AG20443 (cell line): ENCODE data around the gene FETUB.
A peak's percentile ranks its signal among the peaks of the same experiment; 100 is the strongest.

Source experiments
- DNase-seq: peaks from one replicate; pipeline ENCODE4 v3.0.0; 2012; ENCODE audit warnings: low spot score, mixed read lengths

FETUB gene

DNA sequence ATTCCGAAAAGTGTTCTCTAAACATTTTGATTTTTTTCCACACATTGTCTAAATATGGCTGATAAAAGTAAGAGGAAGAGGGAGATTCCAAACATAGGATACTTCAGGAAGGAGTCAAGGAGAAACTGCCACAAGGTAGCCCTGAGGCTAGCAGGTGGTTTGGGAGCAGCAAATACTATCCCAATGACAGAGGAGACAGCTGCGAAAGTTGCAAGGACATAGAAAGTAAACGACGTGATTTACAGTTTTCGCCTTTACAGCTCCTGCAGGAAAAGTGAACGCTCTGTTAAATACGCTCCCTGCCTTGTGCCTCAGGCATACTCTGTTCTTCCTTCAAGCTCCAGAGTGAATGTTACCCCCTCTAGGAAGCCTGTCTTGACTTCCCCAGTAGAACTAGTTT is 3.7 kb upstream of the FETUB start:
- DNase-seq, result no peak

DNA sequence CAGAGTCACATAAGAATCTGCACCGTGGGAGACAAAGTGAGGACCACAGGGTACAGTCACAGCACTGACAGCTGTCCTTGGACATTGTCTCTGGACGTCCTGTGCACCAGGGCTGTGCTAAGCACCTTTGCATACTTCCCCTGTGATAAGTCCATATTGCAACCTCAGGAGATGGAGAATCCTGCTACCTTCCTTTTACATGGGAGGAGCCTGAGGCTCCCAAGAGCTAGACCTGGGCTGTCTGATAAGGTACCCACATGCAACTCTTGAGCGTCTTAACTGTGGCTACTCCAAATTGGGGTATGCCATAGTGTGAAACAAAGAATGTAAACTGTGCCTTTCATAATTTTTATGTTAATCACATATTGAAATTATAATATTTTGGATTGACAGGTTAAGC is 2.5 kb upstream of the FETUB start:
- DNase-seq, result no peak

DNA sequence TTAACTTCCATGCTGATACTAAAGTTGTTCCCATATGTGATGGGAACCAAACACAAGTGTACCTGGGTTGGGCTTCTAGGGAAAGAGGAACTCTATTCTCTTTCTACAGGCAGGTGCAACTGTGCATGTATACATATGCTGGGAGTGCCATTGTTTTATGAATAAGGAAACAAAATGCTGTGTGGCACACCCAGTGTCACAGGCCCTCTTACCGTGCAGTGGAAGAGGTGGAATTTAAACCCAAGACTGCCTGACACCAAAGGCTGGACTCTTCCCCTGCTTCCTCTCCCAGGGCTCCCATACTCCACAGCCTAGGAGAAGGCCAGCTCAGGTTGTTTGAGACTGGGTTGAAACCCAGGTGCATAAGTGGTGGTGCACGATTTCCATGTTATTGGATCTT is 1.9 kb upstream of the FETUB start:
- no peak for DNase-seq

DNA sequence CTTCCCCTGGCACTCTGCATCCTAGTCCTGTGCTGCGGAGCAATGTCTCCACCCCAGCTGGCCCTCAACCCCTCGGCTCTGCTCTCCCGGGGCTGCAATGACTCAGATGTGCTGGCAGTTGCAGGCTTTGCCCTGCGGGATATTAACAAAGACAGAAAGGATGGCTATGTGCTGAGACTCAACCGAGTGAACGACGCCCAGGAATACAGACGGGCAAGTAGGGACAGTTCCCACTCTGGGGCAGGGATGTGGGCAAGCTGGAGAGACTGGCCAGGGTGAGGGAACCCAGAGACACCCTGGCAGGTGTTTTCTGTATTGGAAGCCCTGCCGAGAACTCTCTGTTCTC is 247 bp downstream of the FETUB start:
- DNase-seq, result peak; percentile 50

DNA sequence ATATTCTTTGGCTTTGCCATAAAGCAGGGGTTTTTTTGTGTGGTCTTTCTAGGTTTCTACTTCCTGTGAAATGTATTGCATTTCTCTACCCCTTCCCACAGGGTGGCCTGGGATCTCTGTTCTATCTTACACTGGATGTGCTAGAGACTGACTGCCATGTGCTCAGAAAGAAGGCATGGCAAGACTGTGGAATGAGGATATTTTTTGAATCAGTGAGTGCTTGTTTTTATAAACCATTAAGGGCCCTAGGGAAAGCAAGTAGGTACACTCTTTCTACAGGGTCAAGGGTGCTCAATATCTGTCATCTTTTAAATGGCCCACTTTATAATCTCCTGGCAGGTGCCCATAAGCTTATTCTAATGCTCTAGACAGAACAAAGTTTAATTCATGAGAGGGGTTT is 730 bp downstream of the FETUB start:
- no peak for DNase-seq

DNA sequence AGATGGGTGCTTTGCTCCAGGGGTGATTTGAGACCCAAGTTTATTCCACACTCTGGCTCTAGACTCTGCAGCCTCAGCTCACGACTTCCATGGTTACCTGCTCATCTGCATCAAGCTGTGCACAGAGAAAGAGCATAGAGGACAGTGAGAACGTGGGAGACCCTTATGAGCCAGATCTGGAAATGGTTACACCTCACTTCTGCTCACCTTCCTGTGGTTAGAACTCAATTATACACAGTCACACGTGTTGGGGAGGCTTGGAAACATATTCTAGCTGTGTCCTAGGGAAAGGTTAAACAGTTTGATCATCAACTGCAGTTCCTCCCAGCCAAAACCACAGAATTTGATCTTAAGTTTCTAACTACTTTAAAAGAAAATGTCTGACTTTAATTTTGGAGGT is 1.8 kb downstream of the FETUB start:
- no peak for DNase-seq

DNA sequence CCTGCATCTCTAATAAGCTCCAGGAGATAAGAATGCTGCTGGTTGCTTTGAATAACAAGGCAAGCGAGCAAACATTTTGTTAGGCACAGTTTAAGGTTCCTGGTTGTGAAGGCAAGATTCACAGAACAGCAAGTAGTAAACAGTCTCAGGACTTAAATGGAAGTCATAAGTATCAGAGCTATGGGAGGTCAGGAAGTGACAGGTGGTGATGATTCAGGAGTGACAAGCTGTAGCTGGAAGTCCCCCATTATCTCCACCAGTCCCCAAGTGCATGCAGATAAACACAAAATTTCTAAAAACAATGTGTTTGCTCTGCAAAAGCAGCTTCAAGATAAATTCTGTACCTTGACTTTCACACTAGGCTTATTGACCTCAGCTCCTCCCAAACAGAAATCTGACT is 3.3 kb downstream of the FETUB start:
- DNase-seq, result no peak

DNA sequence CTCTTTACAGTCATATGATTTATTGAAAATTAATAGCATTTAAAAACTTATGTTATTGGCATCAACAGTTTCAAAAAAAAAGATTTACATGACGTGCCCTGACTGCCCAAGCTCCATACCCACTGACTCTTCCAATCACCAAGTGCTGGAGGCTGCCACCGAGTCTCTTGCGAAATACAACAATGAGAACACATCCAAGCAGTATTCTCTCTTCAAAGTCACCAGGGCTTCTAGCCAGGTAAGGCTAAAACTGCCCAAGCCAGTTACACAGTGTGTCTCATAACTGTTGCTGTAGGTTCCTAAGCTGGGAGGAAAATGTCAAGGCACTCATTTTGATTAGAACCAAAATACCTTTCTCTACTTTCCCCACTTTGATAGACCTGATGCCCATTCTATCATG is 4.5 kb downstream of the FETUB start:
- no peak for DNase-seq

DNA sequence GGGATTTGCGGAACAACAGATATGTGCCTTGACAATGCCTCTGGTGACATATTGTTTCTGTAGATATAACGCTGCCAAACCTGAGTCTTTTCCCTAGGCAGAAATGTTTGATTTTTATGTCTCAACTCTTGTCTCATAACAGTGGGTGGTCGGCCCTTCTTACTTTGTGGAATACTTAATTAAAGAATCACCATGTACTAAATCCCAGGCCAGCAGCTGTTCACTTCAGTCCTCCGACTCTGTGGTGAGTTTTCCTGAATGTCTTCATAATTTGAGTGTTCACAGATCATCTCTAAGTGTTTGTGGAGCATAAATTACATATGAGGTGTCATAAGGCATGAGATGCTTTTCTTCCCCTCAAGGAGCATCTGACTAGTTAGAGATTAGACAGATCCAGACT is 5.9 kb downstream of the FETUB start:
- no peak for DNase-seq

DNA sequence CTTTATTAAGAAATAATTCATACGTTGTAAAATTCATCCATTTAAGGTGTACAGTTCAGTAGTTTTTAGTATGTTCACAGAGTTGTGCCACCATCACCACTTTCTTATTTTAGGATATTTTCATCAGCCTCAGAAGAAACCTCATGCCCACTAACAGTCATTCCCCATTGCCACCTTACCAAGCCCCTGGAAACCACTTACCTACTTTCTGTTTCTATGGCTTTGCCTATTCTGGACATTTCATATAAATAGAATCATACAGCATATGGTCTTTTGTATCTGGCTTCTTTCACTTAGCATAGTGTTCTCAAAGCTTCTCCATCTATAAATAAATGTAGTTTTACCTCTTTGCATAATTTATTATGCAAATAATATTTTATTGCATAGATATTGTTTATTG is 6.6 kb downstream of the FETUB start:
- no peak for DNase-seq

DNA sequence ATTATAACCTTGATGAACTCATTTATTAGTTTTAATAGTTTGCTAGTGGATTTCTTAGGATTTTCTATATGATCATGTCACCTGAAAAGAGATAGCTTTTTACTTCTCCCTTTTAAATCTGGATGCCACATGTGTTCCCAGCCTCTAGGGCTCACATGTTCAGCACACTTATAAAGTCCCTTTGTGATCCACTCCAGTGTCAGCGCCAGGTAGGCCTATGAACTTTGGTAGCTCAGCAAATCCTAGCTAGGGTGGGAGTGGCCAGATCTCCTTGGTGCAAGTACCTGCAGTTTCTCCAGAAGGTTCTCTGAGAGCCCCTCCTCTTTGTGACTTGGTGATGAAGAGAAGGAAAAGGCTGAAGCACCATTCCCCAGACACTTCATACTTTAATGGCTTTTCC is 8.7 kb downstream of the FETUB start:
- DNase-seq, result no peak

DNA sequence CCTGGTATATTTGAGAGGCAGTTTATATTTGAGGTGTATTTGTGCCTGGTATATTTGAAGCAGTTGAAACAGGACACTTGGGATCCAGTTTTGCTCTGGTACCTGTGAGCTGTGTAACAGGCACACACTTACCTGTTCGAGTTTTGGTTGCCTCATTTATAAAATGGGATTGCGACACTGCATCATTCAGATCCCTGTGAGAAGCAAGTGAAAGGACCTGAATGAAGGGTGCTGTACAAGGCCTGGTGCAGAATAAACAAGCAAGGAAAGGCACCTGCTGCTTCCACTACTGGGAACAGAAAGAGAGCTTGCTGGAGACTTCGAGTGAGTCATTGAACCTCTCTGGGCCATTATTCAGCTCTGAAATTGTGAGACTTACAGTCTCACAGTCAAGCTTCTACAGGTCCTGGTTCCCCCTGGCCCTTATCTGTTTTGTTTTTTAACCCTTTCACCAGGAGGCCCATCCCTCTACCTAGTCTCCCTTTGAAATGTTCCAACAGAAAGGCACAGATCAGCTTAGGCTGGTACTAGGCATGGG is 11.5 kb downstream of the FETUB start:
- no peak for DNase-seq

DNA sequence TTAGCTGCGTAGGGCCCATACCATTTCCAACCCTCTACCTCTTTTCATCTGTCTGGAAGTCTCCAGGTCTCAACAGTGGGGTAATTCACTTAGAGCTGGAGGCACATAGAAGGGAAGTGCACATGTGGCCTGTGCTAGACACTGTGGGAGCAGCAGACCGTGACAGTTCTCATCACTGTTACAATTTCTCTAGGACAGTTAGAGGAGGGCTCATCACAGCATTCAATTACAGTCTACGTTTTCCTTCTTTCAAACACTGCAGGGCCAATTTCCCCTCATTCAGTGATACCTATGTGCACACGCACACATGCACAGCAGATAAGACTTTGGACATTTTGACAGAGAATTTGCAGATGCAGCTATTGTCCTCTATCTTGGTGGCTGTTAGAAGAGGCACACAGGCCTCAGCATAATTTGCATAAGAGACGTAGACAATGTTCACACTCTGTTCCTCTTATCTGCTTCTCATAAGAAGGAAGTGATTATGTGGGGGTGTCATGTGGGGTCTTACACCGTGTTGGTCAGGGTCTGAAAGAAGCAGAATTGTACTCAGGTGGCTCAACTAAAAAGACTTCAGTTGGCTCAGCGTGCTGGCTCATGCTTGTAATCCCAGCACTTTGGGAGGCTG is 13.0 kb downstream of the FETUB start:
- DNase-seq, result no peak

DNA sequence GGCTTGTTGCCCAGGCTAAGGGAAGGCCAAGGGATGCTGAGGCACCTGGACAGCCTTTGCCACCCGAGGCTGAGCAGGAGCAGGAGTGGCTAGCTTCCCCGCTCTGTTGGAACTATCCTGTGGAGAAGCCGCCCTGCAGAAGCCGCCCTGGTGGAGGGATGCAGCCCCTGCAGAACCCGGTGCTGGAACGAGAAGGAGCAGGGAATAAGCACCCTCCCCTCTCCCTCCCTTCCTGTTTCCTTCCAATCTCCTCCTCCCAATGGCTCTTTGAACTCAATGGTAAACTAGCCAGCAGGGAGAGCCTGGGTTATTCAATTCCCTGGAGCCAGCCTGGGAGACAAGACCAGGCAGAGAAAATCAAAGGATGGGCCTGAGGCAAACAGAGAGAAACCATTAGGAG is 13.8 kb downstream of the FETUB start:
- DNase-seq, result peak; percentile 17

DNA sequence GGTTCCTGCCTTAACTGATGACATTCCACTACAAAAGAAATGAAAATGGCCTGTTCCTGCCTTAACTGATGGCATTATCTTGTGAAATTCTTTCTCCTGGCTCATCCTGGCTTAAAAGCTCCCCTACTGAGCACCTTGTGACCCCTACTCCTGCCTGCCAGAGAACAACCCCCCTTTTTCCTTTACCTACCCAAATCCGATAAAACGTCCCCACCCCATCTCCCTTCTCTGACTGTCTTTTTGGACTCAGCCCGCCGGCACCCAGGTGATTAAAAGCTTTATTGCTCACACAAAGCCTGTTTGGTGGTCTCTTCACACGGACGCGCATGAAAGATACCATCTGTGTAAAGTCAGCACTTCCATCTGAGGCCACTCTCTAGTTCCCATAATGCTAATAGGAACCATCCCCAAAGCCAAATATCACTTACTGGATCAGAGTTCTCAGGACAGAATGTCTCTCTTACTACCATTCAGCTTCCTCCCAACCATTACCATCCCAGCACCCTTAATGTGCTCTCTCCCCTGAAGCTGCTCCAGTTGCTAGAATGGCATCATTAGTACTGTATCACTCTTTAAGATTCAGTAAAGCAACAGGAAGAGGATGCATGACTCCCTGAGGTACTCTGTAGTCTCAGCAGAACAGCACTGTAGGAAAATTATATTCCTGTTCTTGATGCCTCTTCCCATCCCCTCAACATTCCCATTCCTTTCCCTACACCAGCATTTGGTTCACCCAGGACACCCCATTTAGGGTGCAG is 23.3 kb downstream of the FETUB start:
- no peak for DNase-seq

DNA sequence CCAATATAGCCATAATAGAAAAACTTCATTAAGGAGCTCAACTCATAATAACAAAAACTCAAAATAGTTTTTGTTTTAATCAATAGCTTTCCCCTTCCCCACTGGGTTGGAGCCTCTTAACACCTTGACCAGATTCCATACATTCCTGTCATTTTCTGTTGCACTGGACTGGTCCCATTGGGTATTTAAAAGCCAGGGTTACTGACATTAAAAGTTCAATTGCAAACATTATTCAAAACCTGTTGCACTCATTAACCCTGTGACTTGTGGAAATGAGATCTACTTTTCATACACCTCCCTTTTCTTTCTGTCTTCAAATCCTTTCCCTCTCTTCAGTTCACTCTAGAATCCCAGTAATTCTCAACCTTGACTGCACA is 23.9 kb downstream of the FETUB start:
- no peak for DNase-seq

DNA sequence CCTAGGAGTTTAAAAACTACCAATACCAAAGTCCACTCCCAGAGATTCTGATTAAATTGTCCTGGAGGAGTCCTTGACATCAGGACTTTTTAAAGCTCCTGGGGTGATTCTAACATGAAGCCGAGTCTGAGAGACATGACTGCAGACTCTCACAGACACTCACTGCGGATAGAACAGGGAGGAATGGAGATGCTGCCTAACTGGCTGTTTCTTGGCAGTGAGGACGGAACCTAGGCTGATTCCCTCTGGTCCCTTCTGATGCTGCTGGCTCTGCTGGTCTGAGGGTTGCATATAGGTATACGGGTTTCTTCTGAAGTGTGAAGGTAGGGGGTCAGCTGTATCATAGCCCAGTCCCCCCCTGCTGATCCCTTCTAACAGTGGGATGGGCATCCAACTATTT is 24.3 kb downstream of the FETUB start:
- DNase-seq, result no peak

DNA sequence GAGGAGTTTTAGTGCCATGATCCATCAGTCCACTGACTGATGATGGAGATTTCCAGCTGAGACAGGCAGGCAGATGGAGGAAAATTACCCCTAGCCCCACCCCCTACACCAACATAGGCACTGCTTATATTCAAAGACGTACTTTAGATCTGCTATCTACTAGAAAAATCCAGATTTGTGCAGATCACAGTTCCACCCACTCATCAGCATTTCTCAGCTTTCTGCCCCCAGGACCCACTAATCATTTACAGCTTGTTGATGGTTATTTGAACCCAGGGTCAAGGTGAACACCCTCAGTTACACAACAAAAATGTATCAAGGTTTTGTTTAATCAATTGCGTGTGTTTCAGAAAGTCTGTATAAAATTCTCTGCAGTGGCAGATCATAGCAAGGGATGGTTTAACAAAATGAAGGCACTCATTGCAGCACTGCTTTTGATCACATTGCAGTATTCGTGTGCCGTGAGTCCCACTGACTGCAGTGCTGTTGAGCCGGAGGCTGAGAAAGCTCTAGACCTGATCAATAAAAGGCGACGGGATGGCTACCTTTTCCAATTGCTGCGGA is 25.5 kb downstream of the FETUB start, which contains the start of gene HRG:
Gene HRG, plus strand, starts transcription at position 390 of the 564 bp plus-strand sequence. Its CDS starts 18 bp downstream, at position 408.
- DNase-seq, result no peak

DNA sequence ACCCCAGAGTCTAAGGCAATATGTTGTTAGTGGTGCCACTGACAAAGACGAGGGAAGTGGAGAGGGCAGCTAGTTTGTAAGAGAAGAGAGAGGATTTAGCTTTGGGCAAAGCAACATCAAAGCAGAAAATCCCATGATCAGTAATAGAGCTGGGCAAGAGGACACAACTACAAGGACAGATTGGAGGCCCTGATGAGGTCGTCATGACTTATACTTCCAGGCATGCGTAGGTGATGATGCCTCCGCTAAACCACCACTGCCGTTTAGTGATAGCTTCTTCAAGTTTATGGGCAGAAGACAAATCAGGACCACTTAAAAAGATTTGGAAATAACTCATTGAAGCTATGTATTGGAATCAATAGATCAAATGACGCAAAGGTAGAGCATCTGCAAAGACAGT is 28.2 kb downstream of the FETUB start:
- DNase-seq, result no peak

DNA sequence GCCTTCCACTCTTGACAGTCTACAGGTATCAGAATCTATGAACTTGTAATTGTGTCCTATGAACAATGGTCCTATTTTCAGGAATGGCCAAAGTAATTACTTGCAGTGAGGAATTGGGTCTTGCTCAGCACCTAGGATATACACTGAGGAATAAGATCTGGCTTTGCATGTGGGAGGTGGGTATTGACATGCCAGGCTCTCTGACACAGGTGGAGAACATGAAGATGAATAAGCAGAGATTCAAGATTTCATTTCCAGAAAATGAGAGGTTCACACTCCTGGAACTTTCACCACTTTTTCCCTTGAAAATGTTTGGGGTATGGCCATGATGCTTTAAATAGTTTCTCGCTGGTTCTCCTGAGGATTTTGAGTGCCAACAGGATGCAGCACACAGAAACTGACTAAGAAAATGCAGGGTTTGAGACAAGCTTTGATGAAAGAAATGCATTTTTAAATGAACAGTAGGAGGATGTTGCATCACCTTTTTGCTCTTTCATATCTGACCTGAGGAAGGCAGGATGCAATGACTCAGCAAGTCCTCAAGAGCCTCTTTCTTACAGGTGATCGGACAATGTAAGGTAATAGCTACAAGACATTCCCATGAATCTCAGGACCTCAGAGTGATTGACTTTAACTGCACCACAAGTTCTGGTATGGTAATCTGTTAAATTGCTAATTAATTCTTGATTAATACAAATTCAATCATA is 29.3 kb downstream of the FETUB start:
- DNase-seq, result no peak

DNA sequence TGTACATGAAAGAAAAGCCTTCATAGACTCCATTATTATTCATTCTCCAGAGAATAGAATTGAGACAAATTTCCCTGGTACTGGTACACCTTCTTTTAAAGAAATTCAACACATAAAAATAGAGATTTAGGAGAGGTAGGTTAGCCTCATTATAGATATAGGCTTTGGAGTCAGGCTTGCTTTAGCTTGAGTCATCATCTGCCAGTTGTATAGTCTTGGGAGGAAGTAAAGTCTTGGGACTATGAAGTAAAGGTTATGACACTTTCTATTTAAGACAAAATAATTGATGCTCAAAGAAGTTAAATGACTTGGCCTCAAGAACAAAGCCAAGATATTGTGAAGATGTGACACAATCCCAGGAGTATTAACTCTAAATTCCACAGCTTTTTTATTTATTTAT is 30.0 kb downstream of the FETUB start:
- no peak for DNase-seq

DNA sequence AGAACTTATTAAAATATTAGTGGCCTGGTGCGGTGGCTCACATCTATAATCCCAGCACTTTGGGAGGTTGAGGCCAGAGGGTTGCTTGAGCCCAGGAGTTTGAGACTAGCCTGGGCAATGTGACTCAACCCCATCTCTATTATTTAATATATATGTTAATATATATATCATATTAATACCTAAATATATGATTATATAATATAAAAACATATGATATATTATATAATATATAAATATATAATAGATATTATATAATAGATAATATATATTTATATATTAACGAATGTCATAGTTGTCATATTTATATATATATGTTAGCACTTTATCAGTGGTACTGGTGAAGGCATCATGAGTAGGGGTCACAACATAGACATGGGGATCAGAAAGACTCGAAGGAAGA is 30.9 kb downstream of the FETUB start:
- no peak for DNase-seq

DNA sequence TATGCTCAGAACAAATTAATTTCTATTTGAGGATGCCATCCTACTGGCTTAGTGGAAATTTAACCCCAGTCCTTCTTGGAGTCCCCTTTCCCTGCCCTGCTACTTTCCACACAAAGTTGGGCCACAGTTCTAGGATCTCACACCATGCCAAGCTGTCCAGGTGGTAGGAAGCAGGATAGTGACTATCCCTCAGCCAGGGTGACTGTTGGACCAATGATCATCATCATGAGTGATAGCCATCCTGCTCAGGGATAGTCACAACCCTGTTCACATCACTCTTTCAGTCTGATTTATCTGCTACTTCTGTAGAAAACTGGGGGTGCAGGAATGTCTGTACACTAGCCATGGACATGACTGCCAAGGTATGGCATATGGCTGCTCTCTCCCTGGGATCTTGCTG is 38.4 kb downstream of the FETUB start:
- no peak for DNase-seq
